CD4-positive, alpha-beta T cell treated with Interleukin-4 for 1 hour (primary cell): ENCODE data around the gene ALX3.
"Not testable (repeated sequence)": the region's sequence is repeated elsewhere in the genome, so short reads cannot be mapped to it uniquely, and the experiment has no call there.

Experiments
- DNase-seq, 2 donors: peaks; one replicate each; pipeline ENCODE4 v3.0.0-alpha.2; 2020 to 2022

ALX3 gene

GRCh38 chr1:110088739-110089316, 18.4 kb upstream of the ALX3 start:
- no peak for DNase-seq

GRCh38 chr1:110087812-110088738, 17.6 kb upstream of the ALX3 start:
- peak; percentile 40 to 56 for DNase-seq

DNA sequence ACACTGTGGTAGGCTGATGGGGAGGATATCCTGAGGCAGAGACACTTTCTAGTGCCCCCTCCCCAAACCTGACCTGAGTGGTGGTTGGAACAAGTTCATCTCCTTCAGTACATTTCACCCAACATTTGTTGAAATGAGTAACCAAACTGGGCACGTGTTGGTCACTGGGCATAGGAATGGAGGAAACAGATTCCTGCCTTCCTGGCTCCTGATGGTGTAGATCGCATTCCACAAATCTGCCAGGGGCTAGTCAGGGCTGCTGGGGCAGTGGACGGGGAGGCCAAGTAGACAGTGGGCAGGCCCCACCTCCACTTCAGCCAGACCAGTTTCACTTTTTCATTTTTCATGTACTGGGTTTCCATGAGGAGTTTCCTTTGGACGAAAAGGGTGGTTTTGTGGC, 16.5 kb upstream of the ALX3 start:
- DNase-seq: no peak

DNA sequence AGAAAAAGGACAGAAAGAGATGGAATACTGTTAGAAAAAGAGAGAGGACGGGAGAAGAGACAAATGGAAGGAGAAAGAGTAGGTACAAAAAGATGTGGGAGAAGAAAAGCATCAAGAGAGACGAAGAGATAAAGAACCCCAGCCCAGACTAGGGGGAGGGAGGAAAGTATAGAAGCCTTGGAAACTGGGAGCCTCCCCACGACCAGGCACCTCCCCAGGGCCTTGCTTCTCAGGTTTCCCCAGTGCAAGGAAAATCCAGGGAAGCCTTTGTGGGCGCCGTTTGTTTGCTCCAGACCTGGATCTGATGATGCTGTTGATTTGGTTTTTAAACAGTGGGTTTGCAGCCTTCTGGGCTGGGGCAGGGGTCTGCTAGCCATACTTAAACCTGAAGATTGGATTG, 15.2 kb upstream of the ALX3 start:
- no peak for DNase-seq

DNA sequence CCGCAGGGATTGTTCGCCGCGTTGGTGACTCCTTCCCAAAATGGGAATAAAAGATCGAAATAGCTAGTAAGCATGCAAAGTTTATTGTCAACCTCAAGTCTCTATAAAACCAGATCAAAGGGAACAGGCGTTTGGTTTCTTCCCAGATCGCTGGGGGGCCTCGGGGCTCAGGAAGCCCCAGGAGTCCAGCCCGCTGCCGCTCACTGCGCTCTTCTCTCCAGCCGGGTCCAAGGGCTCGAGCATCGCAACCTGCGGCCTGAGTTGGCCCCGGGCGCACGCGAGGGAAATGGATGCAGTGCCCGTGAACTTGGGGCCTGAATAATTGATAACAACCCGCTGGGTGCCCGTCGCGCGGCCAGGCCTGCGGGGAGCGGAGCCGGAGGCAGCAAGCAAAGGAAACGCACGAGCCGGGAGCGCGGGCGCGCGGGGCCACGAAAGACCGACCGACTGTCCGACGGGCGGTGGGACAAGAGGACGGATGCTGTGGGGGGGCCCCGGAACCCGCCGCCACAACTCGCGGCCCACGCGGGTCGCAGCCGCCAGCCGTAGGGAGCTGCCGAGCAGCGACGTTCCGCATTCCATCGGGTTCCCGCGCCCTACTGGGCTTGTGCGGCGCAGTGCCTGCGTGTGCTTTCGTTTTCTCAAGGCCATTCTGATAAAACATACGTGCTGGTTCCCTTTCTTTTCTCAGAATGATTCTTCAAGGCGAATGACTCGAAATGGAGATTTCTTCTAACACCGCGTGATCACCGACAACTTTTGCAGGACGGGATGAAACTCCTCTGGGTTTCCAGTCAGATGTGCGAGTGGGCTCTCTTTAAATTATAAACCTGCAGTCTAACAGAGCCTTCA, 14.0 kb upstream of the ALX3 start:
- DNase-seq: peak in 1 of 2 donors; percentile 35

DNA sequence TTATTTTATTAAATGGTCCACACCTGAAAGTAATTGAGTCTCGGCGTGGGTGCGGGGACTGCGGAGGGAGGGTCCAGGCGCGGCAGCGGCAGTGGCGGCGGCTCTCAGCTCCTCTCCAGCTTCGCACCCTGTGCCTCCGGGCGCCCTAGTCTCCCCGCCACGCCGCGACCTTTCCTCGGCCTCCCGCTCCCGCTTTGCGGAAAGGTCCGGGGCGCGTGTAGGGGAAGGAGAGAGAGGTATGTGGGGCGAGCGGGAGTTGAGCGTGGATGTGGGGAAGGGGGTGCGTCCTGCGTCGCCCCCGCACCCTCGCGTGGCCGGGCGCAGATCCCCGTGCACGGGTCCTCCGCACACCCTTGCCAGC, 13.4 kb upstream of the ALX3 start:
- no peak for DNase-seq

- DNase-seq: no peak
Observed at GRCh38 chr1:110083061-110083865, 12.8 kb upstream of the ALX3 start.

GRCh38 chr1:110082477-110082876, 12.0 kb upstream of the ALX3 start:
- DNase-seq: no peak

- DNase-seq: no peak
Observed at GRCh38 chr1:110081061-110081460, 10.6 kb upstream of the ALX3 start.

DNA sequence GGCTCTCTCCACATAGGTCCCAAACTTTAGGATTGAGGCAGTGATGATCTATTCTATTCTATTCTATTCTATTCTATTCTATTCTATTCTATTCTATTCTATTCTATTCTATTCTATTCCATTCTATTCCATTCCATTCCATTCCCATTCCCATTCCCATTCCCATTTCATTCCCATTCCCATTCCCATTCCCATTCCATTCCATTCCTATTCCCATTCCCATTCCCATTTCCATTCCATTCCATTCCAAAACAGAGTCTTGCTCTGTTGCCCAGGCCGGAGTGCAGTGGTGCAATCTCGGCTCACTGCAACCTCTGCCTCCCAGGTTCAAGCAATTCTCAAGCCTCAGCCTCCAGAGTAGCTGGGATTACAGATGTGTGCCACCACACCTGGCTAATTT, 9.5 kb upstream of the ALX3 start:
- not testable (repeated sequence) for DNase-seq

DNA sequence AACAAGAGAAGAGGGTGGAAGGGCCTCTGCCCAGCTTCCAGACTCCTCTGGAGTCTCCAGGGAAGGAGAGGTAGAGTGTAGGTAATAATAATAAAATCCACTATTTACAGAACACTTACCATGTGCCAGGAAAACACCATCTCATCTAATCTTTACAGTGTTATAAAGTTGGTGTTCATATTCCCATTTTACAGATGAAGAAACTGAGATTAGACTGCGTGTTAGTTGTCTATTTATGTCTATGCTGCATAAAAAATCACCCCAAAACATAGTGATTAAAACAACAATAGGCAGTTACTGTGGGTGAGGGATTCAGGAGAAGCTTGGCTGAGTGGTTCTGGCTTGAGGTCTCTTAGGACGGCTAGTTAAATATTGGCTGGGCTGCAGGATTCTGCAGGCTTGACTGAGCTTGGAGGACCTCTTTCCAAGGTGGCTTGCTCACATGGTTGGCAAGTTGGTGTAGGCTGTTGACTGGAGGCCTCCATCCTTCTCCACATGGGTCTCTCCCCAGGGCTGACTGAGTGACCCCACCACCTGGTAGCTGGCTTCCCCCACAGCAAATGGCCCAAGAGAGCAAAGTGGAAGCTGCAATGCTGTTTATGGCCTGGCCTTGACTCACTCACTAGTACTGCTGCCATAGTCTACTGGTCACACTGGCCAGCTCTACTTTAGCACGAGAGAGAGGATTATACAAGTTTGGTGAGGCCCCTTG, 6.5 kb upstream of the ALX3 start:
- DNase-seq: no peak

- no peak for DNase-seq
Observed at GRCh38 chr1:110074166-110074565, 3.7 kb upstream of the ALX3 start.

GRCh38 chr1:110070282-110070669, 196 bp downstream of the ALX3 start:
- DNase-seq: no peak

DNA sequence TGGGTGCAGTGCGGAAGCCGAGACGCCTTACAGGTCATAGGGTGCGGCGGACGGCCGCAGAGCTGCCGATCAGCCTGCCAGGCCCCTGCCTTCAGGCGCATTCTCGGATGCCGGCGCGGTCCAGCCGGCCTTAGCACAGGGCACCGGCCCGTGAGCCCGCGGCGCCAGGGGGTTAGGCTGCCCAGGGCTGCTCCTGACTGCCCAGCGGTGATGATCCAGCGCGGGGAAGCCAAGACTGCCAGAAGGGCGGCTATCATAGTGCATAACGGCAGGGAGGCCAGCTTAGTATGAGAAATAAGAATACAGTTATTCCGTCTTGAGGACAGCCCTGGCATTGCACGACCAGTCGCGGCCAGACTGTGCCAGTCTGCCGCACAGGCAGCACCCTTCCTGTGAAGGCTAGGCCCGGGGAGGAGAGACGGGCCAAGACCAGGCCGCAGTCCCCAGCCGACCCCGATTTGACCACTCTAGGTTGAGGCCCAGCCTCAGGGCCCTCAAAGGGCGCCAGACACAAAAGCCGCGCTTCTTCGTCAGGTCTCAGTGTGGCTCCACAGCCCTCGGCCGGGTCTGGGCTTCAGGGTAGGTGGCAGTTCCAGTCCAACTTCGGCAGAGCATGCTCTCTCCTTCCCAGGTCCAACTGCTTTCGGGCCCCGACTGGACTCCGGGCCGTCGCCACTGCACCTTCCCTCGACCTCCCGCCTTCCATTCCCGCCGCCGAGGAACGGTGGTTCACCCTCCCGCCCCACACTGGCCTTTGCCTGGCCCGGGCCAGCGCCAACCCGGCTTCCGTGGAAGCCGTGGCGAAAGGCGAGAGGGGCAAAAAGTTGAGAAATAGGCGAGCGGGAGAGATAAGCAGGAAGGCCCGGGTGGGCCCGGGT, 829 bp downstream of the ALX3 start:
- no peak for DNase-seq

GRCh38 chr1:110068646-110069403, 1.6 kb downstream of the ALX3 start:
- peak in 1 of 2 donors; percentile 20 for DNase-seq

GRCh38 chr1:110067893-110068645, 2.4 kb downstream of the ALX3 start:
- DNase-seq: no peak

GRCh38 chr1:110067479-110067892, 3.0 kb downstream of the ALX3 start:
- DNase-seq: no peak

DNA sequence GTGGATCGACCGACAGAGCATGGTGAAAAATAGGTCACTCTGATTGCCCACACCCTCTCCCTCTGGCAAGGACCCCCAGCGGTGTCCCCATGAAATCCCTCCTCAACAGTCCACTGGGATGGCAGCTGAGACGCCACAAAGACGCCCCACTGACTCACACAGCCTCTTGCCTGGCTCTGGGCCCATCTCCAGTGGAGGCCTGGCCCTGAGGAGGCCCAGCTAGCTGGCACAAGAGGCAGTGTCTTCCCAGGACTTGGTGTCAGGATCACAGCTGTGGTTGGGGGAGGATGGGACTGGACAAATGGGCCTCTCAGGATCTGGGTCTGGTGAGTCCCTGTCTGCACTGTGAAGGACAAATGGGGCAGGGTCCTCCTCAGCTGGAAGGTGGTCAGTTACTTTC, 4.6 kb downstream of the ALX3 start:
- no peak for DNase-seq

- no peak for DNase-seq
Observed at GRCh38 chr1:110064576-110065337, 5.7 kb downstream of the ALX3 start.
